Amygdala (tissue), 56 donors: Measurements from ENCODE around the gene BCO2.
"Not testable (repeated sequence)": the region's sequence is repeated elsewhere in the genome, so short reads cannot be mapped to it uniquely, and the experiment has no call there.

ENCODE experiments used
- DNase-seq, 56 donors: peaks; one replicate each; lab custom pipeline; 2025; lab: John Stamatoyannopoulos, UW

The BCO2 gene

DNA sequence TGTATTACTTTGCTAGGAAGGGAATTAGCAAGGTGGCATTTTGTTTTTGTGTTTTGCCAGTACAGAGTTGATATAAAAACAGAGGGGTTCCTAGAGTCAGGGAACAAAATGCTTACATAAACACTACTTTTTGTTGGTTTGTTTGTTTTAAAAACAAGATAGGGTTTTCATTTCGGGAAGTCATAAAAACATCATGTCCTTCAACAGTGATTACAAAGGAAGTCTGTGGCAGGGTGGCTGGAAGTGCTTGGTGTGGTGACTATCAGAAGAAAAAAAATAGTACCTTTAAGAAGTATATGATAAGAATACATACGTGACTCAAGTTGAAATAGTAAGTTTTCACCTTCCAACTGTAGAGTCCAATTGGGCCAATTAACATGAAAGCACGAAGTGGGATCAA, 10.3 kb upstream of the BCO2 start:
- DNase-seq, result no peak

DNA sequence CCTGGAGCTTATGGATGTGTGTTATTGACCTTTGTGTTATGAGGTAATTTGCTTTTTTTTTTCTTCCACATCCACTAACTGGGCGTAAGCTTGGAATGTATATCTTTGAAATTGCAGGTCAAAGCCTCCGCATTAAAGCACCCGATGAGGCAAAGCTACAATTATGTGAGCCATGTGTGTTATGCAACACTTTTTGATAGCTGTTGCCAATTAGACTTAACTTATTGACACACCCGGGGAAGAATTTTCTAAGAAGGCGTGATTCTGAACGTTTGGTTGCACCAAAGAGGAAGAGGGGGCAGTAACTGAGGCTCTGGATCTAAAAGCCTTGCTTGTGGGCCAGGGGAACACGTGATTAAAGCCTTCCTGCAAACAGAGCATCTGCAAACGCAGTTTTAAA, 8.8 kb upstream of the BCO2 start:
- DNase-seq, result no peak

DNA sequence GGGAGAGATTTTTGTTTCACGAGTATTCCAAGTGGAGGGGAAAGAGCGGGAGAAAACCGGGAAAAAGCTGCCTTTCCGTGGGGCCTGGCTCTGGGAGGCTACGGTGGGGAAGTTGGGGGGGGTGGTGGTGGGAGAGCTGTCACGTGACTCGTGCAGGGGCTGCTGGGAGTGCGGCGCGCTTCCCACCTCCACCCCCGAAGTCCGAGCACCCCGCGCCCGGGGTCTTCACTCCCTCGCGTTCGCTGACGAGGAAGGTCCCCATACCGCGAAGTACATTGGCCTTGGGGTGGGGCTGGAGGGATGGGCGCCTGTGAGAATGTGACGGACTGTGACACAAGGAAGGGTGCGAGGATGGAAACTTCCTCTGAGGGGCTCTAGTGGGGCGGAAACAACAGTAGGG, 8.2 kb upstream of the BCO2 start, which contains the start of gene TEX12:
TEX12 (plus strand) TSS at position 228 of the 400 bp plus-strand sequence. CDS start 1,897 bp downstream, outside the sequence.
- DNase-seq, result no peak

- DNase-seq, result no peak
Observed at GRCh38 chr11:112172362-112172994, 2.8 kb upstream of the BCO2 start.

DNA sequence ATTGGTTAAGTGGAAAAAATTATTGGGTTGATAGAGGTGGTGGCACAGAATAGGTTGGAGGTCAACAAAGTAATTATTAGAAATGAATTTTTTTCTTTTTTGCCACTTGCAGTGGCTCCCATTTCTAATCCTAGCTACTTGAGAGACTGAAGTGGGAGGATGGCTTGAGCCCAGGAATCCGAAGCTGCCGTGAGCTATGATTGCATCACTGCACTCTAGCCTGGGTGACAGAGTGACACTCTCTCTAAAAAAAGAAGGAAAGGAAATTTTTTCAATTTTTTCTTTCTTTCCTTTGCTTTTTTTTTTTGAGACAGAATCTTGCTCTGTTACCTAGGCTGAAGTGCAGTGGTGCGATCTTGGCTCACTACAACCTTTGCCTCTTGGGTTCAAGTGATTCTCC, 2.2 kb upstream of the BCO2 start:
- DNase-seq, result no peak

GRCh38 chr11:112175599-112175952, 264 bp downstream of the BCO2 start:
- peak in 1 of 56 donors; percentile 63 for DNase-seq

DNA sequence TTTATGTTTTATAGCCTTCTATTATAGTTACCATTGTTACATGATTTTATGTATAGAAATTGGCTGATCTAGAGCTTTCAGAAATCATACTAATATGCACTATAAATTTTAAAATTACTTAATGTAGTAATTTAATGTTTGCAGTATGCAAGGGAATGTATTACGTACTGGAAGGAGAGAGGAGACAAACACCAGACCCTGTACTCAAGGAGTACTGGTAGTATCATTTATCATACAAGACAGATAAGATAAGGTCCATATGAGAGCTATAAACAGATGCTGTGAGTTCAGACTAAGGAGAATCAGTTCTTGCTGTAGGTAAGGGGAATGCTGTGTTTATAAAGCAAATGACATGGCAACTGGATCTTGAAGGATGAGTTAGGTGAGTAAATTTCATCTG, 765 bp downstream of the BCO2 start:
- DNase-seq, result no peak

DNA sequence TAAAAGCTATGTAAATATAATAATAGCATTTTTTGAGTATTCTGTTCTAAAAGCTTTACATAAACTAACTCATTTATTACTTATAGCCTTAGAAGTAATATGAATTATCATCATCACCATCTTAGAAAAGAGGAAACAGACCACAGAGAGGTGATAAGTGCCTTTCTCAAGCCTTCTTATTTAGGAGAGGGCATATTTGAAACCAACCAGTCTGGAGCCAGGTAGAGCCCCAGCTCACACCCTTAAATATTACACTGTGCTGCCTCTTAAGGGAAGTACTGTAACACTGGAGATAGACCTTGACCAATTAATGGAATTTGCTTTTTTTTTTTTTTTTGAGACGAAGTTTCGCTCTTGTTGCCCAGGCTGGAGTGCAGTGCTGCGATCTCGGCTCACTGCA, 2.3 kb downstream of the BCO2 start:
- DNase-seq, result no peak

- DNase-seq, result no peak
Observed at GRCh38 chr11:112178428-112178827, 3.1 kb downstream of the BCO2 start.

DNA sequence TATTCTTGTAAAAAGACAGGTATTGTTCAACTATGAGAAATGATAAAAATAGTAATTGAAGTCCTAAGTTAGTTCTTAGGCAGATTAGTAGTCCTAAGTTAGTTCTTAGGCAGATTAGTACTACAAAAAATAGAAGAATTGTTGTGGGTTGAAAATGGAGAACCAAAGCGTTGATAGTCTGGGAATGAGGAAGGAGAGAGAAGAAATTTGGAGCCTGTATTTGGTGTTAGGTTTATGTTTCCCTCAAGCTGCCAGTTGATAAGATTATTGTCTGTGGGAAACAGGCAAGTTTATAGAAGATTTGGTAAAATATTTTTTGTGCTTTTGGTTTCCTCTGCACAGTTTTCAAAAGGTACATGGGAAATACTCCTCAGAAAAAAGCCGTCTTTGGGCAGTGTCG, 3.6 kb downstream of the BCO2 start:
- no peak for DNase-seq

- peak in 9 of 56 donors; percentile 1 to 45 (median 13) for DNase-seq
Observed at GRCh38 chr11:112179601-112180000, 4.3 kb downstream of the BCO2 start.

DNA sequence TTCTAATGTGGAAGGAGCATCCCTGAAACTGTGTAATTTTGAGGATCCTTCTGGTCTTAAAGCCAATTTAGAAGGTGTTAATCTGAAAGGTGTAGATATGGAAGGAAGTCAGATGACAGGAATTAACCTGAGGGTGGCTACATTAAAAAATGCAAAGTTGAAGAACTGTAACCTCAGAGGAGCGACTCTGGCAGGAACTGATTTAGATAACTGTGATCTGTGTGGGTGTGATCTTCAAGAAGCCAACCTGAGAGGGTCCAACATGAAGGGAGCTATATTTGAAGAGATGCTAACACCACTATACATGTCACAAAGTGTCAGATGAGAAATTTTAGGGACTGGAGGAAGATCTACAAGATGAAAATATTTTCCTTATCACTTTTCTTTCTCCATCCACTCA, 7.6 kb downstream of the BCO2 start:
- no peak for DNase-seq

GRCh38 chr11:112185883-112186282, 10.6 kb downstream of the BCO2 start:
- no peak for DNase-seq

DNA sequence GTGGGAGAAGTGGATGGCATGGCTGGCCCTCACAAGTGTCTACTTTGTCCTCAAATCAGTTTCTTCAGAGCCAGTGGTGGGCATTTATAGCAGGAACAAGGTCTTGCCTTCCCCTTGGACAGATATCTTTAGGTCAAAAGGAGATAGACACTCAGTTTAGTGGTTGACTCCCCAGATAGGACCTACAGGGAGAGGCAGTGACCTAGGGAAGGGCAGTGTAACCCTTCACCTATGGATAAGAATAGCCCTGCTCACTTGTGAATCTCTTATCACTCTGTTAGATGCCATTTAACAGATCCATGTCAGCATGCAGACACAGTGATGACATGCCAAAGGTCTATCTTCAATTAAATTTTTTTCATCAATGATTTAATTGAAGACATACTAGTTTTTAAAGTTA, 11.0 kb downstream of the BCO2 start:
- no peak for DNase-seq

GRCh38 chr11:112195113-112195512, 19.8 kb downstream of the BCO2 start:
- DNase-seq, result not testable (repeated sequence)

GRCh38 chr11:112195951-112196351, 20.6 kb downstream of the BCO2 start:
- no peak for DNase-seq

DNA sequence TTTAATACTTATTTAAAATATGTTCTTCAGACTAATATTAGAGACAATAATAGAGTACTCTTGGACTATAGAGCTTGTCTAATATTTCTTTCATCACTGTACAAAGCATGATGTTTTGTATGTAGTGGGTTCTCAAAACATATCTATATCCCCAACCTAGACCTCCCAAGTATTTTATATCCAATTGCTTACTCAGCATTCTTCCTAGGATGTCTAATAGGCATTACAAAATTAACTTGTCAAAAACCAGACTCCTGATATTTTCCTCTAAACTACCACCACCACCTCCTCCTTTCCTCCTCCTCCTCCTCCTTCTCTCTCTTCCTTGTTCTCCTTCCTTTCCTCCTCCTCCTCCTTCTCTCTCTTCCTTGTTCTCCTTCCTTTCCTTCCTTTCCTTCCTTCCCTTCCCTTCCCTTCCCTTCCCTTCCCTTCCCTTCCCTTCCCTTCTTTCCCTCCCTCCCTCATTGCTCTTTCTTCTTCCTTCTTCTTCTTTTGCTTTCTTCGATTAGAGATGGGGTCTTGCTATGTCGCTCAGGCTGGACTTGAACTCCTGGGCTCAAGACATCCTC, 21.3 kb downstream of the BCO2 start:
- DNase-seq, result no peak

- not testable (repeated sequence) for DNase-seq
Observed at GRCh38 chr11:112199101-112199500, 23.8 kb downstream of the BCO2 start.

DNA sequence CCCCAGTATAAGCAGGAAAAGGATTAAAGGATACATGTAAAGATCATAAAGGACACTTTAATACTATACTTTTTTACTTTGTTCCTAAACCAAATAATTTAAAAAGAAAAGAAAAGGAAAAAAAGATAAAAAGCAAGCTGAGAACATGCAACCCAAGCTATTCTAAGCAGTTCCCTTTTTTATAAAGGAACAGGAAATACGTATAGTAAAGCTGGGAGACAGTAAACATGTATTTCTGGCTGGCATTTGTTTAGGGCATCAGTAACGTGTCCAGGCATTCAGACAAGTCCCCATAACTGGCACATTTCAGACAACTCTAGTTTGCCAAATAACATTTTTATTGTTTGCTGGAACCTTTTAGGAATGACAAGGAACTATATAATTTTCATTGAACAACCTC, 24.9 kb downstream of the BCO2 start:
- no peak for DNase-seq

- DNase-seq, result no peak
Observed at GRCh38 chr11:112206071-112206470, 30.8 kb downstream of the BCO2 start.

GRCh38 chr11:112210890-112211289, 35.6 kb downstream of the BCO2 start:
- DNase-seq, result no peak

- DNase-seq, result no peak
Observed at GRCh38 chr11:112211536-112211935, 36.2 kb downstream of the BCO2 start.

GRCh38 chr11:112212290-112212689, 37.0 kb downstream of the BCO2 start:
- no peak for DNase-seq
